ENCODE data around the gene CYP2B6. TPM values are rescaled to one million over a fixed set of nuclear protein-coding genes. Genes with fewer than 3 reads are reported as not detected.

CYP2B6 gene
- polyA plus RNA-seq, 1 donor from 2014 or later = not detected

- H3K36me3 ChIP-seq (ENCODE audit: insufficient read depth, low read length) = no peaks in the 10 kb centered on the region
- no peaks in the 10 kb centered on the region for H3K79me2 ChIP-seq (replicated peaks; ENCODE audit: insufficient read depth, low read length)
- H3K27me3 ChIP-seq (ENCODE audit: insufficient read depth, low read depth, low read length) = peaks cover 5% of the 10 kb centered on the region
- H3K27ac ChIP-seq (ENCODE audit: low read length) = no peak overlapping the region
- H3K4me2 ChIP-seq (ENCODE audit: low read length) = no peak overlapping the region
- H3K4me3 ChIP-seq (ENCODE audit: low read length) = no peak overlapping the region
- H4K20me1 ChIP-seq (ENCODE audit: insufficient read depth) = no peaks in the 10 kb centered on the region
- H2AFZ ChIP-seq (ENCODE audit: low read depth, low read length) = no peak overlapping the region
- TF ChIP-seq MXI1 (conservative IDR thresholded peaks at IDR 0.05; ENCODE audit: poor library complexity, severe bottlenecking) (no peak), SMC3 (conservative IDR thresholded peaks at IDR 0.05; ENCODE audit: poor library complexity) (no peak), RAD21 (conservative IDR thresholded peaks at IDR 0.05) (no peak), EZH2 (IDR thresholded peaks at IDR 0.05; ENCODE audit: borderline replicate concordance, insufficient read depth, low read length, poor library complexity, severe bottlenecking) (no peak), POLR2AphosphoS5 (IDR thresholded peaks at IDR 0.05) (no peak), TAF1 (IDR thresholded peaks at IDR 0.05; ENCODE audit: low read depth) (no peak), REST (IDR thresholded peaks at IDR 0.05; ENCODE audit: borderline replicate concordance) (no peak), EP300 (conservative IDR thresholded peaks at IDR 0.05; ENCODE audit: poor library complexity, severe bottlenecking) (no peak)
- TF ChIP-seq, protein P1, sequence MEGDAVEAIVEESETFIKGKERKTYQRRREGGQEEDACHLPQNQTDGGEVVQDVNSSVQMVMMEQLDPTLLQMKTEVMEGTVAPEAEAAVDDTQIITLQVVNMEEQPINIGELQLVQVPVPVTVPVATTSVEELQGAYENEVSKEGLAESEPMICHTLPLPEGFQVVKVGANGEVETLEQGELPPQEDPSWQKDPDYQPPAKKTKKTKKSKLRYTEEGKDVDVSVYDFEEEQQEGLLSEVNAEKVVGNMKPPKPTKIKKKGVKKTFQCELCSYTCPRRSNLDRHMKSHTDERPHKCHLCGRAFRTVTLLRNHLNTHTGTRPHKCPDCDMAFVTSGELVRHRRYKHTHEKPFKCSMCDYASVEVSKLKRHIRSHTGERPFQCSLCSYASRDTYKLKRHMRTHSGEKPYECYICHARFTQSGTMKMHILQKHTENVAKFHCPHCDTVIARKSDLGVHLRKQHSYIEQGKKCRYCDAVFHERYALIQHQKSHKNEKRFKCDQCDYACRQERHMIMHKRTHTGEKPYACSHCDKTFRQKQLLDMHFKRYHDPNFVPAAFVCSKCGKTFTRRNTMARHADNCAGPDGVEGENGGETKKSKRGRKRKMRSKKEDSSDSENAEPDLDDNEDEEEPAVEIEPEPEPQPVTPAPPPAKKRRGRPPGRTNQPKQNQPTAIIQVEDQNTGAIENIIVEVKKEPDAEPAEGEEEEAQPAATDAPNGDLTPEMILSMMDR (IDR thresholded peaks at IDR 0.05; ENCODE audit: poor library complexity, severe bottlenecking) = no peak
- no peaks in the 10 kb centered on the region for H3K9me3 ChIP-seq (ENCODE audit: low read length)
- H3K9me2 ChIP-seq (ENCODE audit: insufficient read depth, low read length) = no peaks in the 10 kb centered on the region
- H3K9ac ChIP-seq (ENCODE audit: low read length) = no peak overlapping the region
- no peaks in the 10 kb centered on the region for H3F3A ChIP-seq (ENCODE audit: insufficient read depth, low read length, poor library complexity, severe bottlenecking)
Observed at GRCh38 chr19:41023193-41023592, 32.1 kb downstream of the CYP2B6 start.

DNA sequence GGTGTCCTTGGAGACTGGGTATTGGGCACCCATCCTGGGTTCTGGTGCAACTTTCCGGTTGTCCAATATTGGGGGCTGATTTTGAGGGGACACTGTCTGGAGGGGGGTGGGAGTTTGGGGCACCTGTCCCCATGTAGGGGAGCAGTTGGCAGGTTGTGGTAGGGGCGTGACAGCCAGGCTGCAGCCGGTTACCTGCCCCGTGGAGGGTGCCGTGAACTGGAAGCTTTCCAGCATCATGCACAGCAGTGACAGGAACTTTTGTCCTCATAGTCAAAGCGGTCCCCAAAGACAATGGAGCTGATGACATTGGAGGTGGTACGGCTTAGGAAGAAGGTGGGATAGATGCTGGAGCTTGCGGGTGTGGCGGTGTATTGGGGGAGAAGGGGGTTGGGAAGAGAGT, 34.3 kb downstream of the CYP2B6 start:
- Histone ChIP-seq H3K9ac (ENCODE audit: low read length) (no peak overlapping the region), H4K20me1 (ENCODE audit: insufficient read depth) (no peaks in the 10 kb centered on the region), H3K9me2 (ENCODE audit: insufficient read depth, low read length) (no peaks in the 10 kb centered on the region), H3K4me2 (ENCODE audit: low read length) (no peak overlapping the region), H3K36me3 (ENCODE audit: insufficient read depth, low read length) (no peaks in the 10 kb centered on the region), H3K4me3 (ENCODE audit: low read length) (no peak overlapping the region), H3K79me2 (replicated peaks; ENCODE audit: insufficient read depth, low read length) (no peaks in the 10 kb centered on the region), H3F3A (ENCODE audit: insufficient read depth, low read length, poor library complexity, severe bottlenecking) (no peaks in the 10 kb centered on the region), H2AFZ (ENCODE audit: low read depth, low read length) (no peak overlapping the region), H3K27me3 (ENCODE audit: insufficient read depth, low read depth, low read length) (peaks cover 5% of the 10 kb centered on the region), H3K9me3 (ENCODE audit: low read length) (no peaks in the 10 kb centered on the region), H3K27ac (ENCODE audit: low read length) (no peak overlapping the region)
- TF ChIP-seq, protein P1 (IDR thresholded peaks at IDR 0.05; ENCODE audit: poor library complexity, severe bottlenecking) = no peak
- TF ChIP-seq EP300 (conservative IDR thresholded peaks at IDR 0.05; ENCODE audit: poor library complexity, severe bottlenecking) (no peak), EZH2 (IDR thresholded peaks at IDR 0.05; ENCODE audit: borderline replicate concordance, insufficient read depth, low read length, poor library complexity, severe bottlenecking) (no peak), TAF1 (IDR thresholded peaks at IDR 0.05; ENCODE audit: low read depth) (no peak), REST (IDR thresholded peaks at IDR 0.05; ENCODE audit: borderline replicate concordance) (no peak), SMC3 (conservative IDR thresholded peaks at IDR 0.05; ENCODE audit: poor library complexity) (no peak), MXI1 (conservative IDR thresholded peaks at IDR 0.05; ENCODE audit: poor library complexity, severe bottlenecking) (no peak), RAD21 (conservative IDR thresholded peaks at IDR 0.05) (no peak), POLR2AphosphoS5 (IDR thresholded peaks at IDR 0.05) (no peak)
